H1 (cell line): ENCODE results near the gene MATN1. TPM values are rescaled to one million over a fixed set of nuclear protein-coding genes. Genes with fewer than 3 reads are reported as not detected.

Experiments used
- CHD7 ChIP-seq: fragments of 300-600 bp; sonication (generic); IDR thresholded peaks from 2 replicates; pipeline ENCODE4 v1.7.1; 2012; ENCODE audit warnings: low read length, moderate library complexity, mild to moderate bottlenecking, inconsistent platforms; ENCODE audit not compliant: insufficient replicate concordance
- SIN3A ChIP-seq, 2 experiments: IDR thresholded peaks in 1 of 2; conservative IDR thresholded peaks in 1 of 2; 2 replicates each; pipeline ENCODE4 v1.6.1; 2011 to 2012; ENCODE audit warnings: low read length in 2 of 2, improper control_type of control experiment in 1 of 2, low read depth in 1 of 2, mild to moderate bottlenecking in 1 of 2
- TAF7 ChIP-seq: optimal IDR thresholded peaks from 2 replicates; pipeline ENCODE3; 2011; ENCODE audit warnings: low read depth, mild to moderate bottlenecking, inconsistent platforms, low read length, moderate library complexity, borderline replicate concordance
- TBP ChIP-seq: IDR thresholded peaks from 2 replicates; pipeline ENCODE4 v1.6.1; 2011; ENCODE audit warnings: low read depth, low read length, improper control_type of control experiment
- TEAD4 ChIP-seq: IDR thresholded peaks from 2 replicates; pipeline ENCODE4 v1.6.1; 2012; ENCODE audit warnings: low read depth, low read length, inconsistent platforms, mixed read lengths
- polyA plus RNA-seq, 7 experiments: library from polyadenylated mRNA; depleted of rRNA in 3 of 7; stranded (reverse) in 5 of 7; unstranded in 2 of 7; fragments of >200 nt in 5 of 7; fragments of 200-250 nt in 2 of 7; gene quantifications; 1 replicate in 5 of 7; 2 replicates in 1 of 7; 4 replicates in 1 of 7; pipeline versions ENCODE4 v1.2.1 to v1.2.3, GENCODE V29; 2011 to 2013; ENCODE audit warnings: missing spikeins in 2 of 7, mixed read lengths in 2 of 7
- total RNA-seq: library from RNA; stranded (reverse); fragmentation: NEBNext Ultra II Directional; extraction: Animal tissue kit (Norgen Biotek cat#: 25700); gene quantifications from 2 replicates; pipeline ENCODE4 v1.2.1, GENCODE V29; 2021

The MATN1 gene
- total and polyA plus RNA-seq, 2 of the 8 experiments (the other 6 are each of a cell fraction or from before 2014, with no cell fraction given), result 0.12 to 0.28 TPM

DNA sequence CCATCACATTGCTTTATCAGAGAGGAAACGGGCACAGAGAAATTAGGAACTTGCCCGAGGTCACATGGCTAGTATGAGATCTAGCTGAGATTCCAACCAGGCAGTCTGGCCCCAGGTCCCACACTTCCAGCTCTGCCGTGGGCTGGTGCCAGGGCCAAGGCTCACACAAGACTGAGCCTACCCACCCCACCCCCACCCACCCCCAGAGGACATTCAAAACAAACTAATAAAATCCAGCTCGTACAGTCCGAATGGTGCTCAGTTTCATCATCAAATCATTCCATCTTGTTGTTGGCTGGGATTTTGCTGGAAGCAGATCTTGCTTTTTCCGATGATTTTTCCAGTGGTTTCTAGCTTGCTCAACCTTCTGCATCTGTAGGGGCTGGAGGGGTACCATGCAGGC, 27.9 kb downstream of the MATN1 start (continued):
- TF ChIP-seq CHD7 (no peak), TBP (no peak), SIN3A (conservative IDR thresholded peaks at IDR 0.05 in 1 of 2, IDR thresholded peaks at IDR 0.05 in 1 of 2; ENCODE audit: low read depth in 1 of 2, low read length in 2 of 2) (no peak), TAF7 (no peak), TEAD4 (no peak)
